HFF-Myc (cell line): ENCODE data around the gene NR1I2.

ENCODE experiments used
- DNase-seq: peaks from one replicate; pipeline ENCODE4 v3.0.0-alpha.2; 2011; ENCODE audit warnings: low read depth; ENCODE audit errors: extremely low read depth
- H3K4me3 ChIP-seq: replicated peaks from 2 replicates; pipeline ENCODE4 v1.5.1; 2011; ENCODE audit warnings: low read depth, mild to moderate bottlenecking, control low read depth, low read length
- TF ChIP-seq, protein P1 (sequence below): IDR thresholded peaks from 2 replicates; pipeline ENCODE4 v1.5.1; 2012; ENCODE audit warnings: mild to moderate bottlenecking, low read depth, low read length, control low read depth; ENCODE audit errors: missing control alignments

The NR1I2 gene

DNA sequence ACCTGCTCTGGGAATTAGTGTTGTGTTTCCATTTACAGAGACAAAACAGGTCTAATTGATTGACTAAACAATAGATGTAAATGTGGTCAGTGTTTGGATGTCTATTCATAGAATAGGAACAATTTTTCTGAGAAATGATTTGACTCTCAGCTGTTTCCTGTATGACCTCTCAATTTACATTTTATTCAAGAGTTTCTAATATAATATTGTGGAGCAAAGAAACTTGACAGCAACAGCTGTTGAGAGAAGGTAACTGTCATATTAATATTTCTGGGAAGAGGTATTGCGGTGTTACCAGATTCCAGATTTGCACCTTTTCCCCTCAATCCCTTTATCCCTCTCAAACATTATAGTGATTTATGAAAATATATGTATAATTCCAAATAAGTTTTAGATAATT lies 3.7 kb upstream of the NR1I2 start:
- TF ChIP-seq, protein P1, sequence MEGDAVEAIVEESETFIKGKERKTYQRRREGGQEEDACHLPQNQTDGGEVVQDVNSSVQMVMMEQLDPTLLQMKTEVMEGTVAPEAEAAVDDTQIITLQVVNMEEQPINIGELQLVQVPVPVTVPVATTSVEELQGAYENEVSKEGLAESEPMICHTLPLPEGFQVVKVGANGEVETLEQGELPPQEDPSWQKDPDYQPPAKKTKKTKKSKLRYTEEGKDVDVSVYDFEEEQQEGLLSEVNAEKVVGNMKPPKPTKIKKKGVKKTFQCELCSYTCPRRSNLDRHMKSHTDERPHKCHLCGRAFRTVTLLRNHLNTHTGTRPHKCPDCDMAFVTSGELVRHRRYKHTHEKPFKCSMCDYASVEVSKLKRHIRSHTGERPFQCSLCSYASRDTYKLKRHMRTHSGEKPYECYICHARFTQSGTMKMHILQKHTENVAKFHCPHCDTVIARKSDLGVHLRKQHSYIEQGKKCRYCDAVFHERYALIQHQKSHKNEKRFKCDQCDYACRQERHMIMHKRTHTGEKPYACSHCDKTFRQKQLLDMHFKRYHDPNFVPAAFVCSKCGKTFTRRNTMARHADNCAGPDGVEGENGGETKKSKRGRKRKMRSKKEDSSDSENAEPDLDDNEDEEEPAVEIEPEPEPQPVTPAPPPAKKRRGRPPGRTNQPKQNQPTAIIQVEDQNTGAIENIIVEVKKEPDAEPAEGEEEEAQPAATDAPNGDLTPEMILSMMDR: no peak
- DNase-seq: no peak
- no peak overlapping the region for H3K4me3 ChIP-seq

DNA sequence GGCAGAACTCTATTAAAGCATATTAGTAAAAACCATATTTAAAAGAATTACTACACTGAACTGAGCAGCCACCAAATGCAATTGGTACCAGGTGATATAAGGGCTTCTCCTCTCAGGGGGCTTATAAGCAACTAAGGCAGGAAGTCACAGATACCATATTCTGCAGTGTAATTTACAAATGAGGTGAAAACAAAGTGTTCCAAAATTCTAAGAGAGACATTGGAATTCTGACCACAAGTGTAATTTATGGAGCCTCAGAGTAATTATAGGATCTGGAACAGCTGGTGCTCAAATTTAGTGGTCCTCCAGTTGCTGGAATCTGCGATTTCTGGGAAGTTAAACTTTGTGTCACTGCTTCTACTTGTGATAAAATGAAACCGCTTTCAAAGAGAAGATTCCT lies 3.1 kb upstream of the NR1I2 start:
- TF ChIP-seq, protein P1: no peak
- no peak overlapping the region for H3K4me3 ChIP-seq
- DNase-seq: no peak

GRCh38 chr3:119779731-119780383 lies 2.0 kb upstream of the NR1I2 start:
- DNase-seq: no peak

DNA sequence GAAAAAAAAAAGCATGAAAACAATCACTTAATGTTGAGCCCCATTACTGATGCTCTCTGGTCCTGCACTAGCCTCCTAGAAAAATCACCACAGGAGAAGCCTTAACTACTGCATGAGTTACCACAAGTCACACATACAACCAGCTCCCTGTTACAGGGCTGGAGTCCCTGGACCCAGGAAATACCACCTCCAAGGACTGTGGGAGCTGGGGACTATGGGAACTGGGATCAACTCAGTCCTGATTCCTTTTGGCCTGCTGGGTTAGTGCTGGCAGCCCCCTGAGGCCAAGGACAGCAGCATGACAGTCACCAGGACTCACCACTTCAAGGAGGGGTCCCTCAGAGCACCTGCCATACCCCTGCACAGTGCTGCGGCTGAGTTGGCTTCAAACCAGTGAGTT lies 559 bp downstream of the NR1I2 start:
- TF ChIP-seq, protein P1: no peak
- H3K4me3 ChIP-seq: no peak overlapping the region
- DNase-seq: no peak

More at GRCh38 chr3:119779731-119780383, 2.0 kb upstream of the NR1I2 start:
- TF ChIP-seq, protein P1: no peak
- H3K4me3 ChIP-seq: no peak overlapping the region

- TF ChIP-seq, protein P1: no peak
These were observed 1.4 kb downstream of the NR1I2 start for GRCh38 chr3:119783255-119783654.

GRCh38 chr3:119783883-119784282 lies 2.0 kb downstream of the NR1I2 start:
- TF ChIP-seq, protein P1: no peak
- no peak for DNase-seq
- H3K4me3 ChIP-seq: no peak overlapping the region

More at GRCh38 chr3:119783255-119783654, 1.4 kb downstream of the NR1I2 start:
- DNase-seq: no peak
- H3K4me3 ChIP-seq: no peak overlapping the region

DNA sequence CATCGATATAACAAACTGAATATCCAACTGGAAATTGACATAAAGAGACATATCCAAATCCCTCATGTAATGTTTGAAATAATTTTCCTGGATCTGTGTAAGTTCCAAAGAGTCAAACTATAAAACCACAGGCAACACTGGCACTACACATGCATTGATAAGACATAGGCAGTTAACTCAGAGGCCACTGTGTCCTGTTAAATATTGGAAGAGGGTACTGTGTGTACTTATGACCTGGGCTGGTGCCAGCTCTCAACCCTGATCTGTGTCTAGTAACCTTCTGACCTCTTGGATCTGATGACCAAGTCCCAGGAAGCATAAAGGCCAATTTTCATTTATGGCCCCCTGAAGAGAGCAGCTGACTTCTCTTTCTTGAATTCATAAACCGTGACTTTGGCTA lies 4.5 kb downstream of the NR1I2 start:
- TF ChIP-seq, protein P1: no peak
- no peak overlapping the region for H3K4me3 ChIP-seq
- no peak for DNase-seq
